Right lobe of liver (tissue), 4 donors: ENCODE measurements around the gene ING1.

ENCODE experiments used
- POLR2A ChIP-seq: fragments of 450-650 bp; IDR thresholded peaks from one replicate; pipeline ENCODE4 v1.6.1; 2017; ENCODE audit warnings: antibody characterized with exemption, mild to moderate bottlenecking
- TF ChIP-seq, protein P1 (sequence below), 4 donors: fragments of 200-600 bp in 3 of 4; fragments of 450-650 bp in 1 of 4; IDR thresholded peaks; one replicate each; pipeline versions ENCODE4 v1.5.1 to v1.8.0; 2016 to 2022; ENCODE audit warnings: antibody characterized with exemption in 4 of 4, mild to moderate bottlenecking in 2 of 4
- donor health status: DM: no; HTN: no; CAD: no.
- donor health status: DM: no; HTN: no; CAD: no.
- donor health status: DM: no; HTN: yes; CAD: no.

DNA sequence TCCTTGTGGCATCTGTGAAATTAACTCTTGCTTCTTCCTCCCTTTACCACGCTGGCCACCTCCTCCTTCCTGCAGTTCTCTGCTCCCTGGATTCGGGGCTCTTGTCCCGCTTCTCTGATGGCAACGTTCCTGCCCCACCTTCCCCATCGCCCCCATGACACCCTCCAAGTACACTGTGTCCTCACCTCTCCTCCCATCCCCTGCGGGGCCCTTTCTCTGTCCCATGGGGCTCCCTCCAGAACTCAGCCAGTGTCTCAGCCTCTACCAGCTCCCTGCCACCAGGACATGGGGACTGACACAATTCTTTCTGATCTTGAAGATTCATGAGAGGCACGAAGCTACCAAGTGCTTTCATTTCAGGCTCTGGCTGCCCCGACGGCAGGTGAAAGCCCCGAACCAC lies 16.7 kb upstream of the ING1 start:
- no peak for TF ChIP-seq POLR2A
- TF ChIP-seq, protein P1, sequence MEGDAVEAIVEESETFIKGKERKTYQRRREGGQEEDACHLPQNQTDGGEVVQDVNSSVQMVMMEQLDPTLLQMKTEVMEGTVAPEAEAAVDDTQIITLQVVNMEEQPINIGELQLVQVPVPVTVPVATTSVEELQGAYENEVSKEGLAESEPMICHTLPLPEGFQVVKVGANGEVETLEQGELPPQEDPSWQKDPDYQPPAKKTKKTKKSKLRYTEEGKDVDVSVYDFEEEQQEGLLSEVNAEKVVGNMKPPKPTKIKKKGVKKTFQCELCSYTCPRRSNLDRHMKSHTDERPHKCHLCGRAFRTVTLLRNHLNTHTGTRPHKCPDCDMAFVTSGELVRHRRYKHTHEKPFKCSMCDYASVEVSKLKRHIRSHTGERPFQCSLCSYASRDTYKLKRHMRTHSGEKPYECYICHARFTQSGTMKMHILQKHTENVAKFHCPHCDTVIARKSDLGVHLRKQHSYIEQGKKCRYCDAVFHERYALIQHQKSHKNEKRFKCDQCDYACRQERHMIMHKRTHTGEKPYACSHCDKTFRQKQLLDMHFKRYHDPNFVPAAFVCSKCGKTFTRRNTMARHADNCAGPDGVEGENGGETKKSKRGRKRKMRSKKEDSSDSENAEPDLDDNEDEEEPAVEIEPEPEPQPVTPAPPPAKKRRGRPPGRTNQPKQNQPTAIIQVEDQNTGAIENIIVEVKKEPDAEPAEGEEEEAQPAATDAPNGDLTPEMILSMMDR (IDR thresholded peaks at IDR 0.05), result no peak
